PC-3 (cell line): ENCODE measurements around the gene ZFP36L2. TPM values are rescaled to one million over a fixed set of nuclear protein-coding genes. Genes with fewer than 3 reads are reported as not detected.

Experiments
- ATAC-seq: fragments of 200-7000 bp; cut with Tn5 transposase; 2 replicates; pipeline ENCODE4 v1.9.1; 2020; ENCODE audit warnings: mild to moderate bottlenecking, moderate library complexity
- Bru-seq: library from RNA; stranded (reverse); fragments of 400-500 nt; gene quantifications from one replicate; lab custom pipeline; 2021; lab: Mats Ljungman, UMichigan
- BruChase-seq, 2 experiments: library from RNA; stranded (reverse); fragments of 400-500 nt; gene quantifications; one replicate each; lab custom pipeline; 2021; lab: Mats Ljungman, UMichigan
- BruUV-seq: library from RNA; stranded (reverse); fragments of 400-500 nt; replicated peaks from 2 replicates; lab custom pipeline; 2021; lab: Mats Ljungman, UMichigan
- CTCF ChIA-PET: fragments of 300-600 bp; sonication (Branson Sonifier 250); formaldehyde crosslinking; loops from one replicate; lab custom pipeline; 2022; ENCODE audit warnings: antibody characterized with exemption; lab: Charles Lee
- POLR2A ChIA-PET: fragments of 300-600 bp; sonication (Branson Sonifier 250); formaldehyde crosslinking; loops from one replicate; lab custom pipeline; 2022; ENCODE audit warnings: antibody characterized with exemption; ENCODE audit not compliant: unreplicated experiment; lab: Charles Lee
- DNase-seq: peaks from one replicate; pipeline ENCODE4 v3.0.0-alpha.2; 2015
- H2AFZ ChIP-seq: fragments of 300-600 bp; sonication (generic); 2 replicates; pipeline ENCODE4 v1.6.0; 2016; ENCODE audit warnings: antibody characterized with exemption, low read length
- H3F3A ChIP-seq: fragments of 300-600 bp; sonication (generic); one replicate; pipeline ENCODE4 v1.6.0; 2017; ENCODE audit warnings: antibody characterized with exemption, low read length, control low read depth, mild to moderate bottlenecking; ENCODE audit not compliant: unreplicated experiment
- H3K27ac ChIP-seq: fragments of 300-600 bp; sonication (generic); 2 replicates; pipeline ENCODE4 v1.5.1; 2016; ENCODE audit warnings: mild to moderate bottlenecking, low read length
- H3K27me3 ChIP-seq: fragments of 300-600 bp; sonication (generic); 2 replicates; pipeline ENCODE4 v1.6.1; 2016; ENCODE audit warnings: low read length, mixed read lengths
- H3K36me3 ChIP-seq: fragments of 300-600 bp; sonication (generic); 2 replicates; pipeline ENCODE4 v1.6.1; 2016; ENCODE audit warnings: low read depth, mixed run types, low read length, mixed read lengths
- H3K4me1 ChIP-seq: fragments of 300-600 bp; sonication (generic); 2 replicates; pipeline ENCODE4 v1.5.1; 2016; ENCODE audit warnings: low read length; ENCODE audit not compliant: insufficient read depth
- H3K4me2 ChIP-seq: fragments of 300-600 bp; sonication (generic); 2 replicates; pipeline ENCODE4 v1.6.0; 2016; ENCODE audit warnings: low read length
- H3K4me3 ChIP-seq: fragments of 300-600 bp; sonication (generic); 2 replicates; pipeline ENCODE4 v1.5.1; 2016; ENCODE audit warnings: mild to moderate bottlenecking, low read length, mixed read lengths
- H3K79me2 ChIP-seq: fragments of 300-600 bp; sonication (generic); 2 replicates; pipeline ENCODE4 v1.6.1; 2017; ENCODE audit warnings: low read length, mixed read lengths
- H3K9ac ChIP-seq: fragments of 300-600 bp; sonication (generic); 2 replicates; pipeline ENCODE4 v1.6.0; 2016; ENCODE audit warnings: mild to moderate bottlenecking, low read length
- H3K9me2 ChIP-seq: fragments of 300-600 bp; sonication (generic); replicated peaks from 2 replicates; pipeline ENCODE4 v1.6.1; 2016; ENCODE audit warnings: mixed run types, low read length, mixed read lengths
- H3K9me3 ChIP-seq: fragments of 300-600 bp; sonication (generic); 2 replicates; pipeline ENCODE4 v1.6.1; 2016; ENCODE audit warnings: low read length, mixed read lengths
- H4K20me1 ChIP-seq: fragments of 300-600 bp; sonication (generic); 2 replicates; pipeline ENCODE4 v1.6.1; 2016; ENCODE audit warnings: low read length, mixed read lengths
- EZH2 ChIP-seq: fragments of 300-600 bp; sonication (generic); IDR thresholded peaks from one replicate; pipeline ENCODE4 v1.6.1; 2017; ENCODE audit warnings: antibody characterized with exemption, mild to moderate bottlenecking, low read length; ENCODE audit not compliant: unreplicated experiment
- EZH2phosphoT487 ChIP-seq: fragments of 300-600 bp; sonication (generic); IDR thresholded peaks from 2 replicates; pipeline ENCODE4 v1.6.1; 2018; ENCODE audit warnings: mild to moderate bottlenecking, antibody characterized with exemption, low read length, borderline replicate concordance
- intact Hi-C: fragments of 100-400 bp; cut with micrococcal nuclease; formaldehyde crosslinking; loops from 2 replicates; pipeline ENCODE4 v1.9.0; 2023
- long read RNA-seq: library from polyadenylated mRNA; unstranded; transcript quantifications from one replicate; pipeline ENCODE4 v2.0.0, GENCODE V29; 2021; ENCODE audit not compliant: unreplicated experiment
- total RNA-seq: library from RNA; depleted of rRNA; stranded (reverse); fragments of >200 nt; gene quantifications from 2 replicates; pipeline ENCODE4 v1.2.3, GENCODE V29; 2014; rRNA removed
- TF ChIP-seq, protein P1 (sequence below): fragments of 300-600 bp; sonication (generic); conservative IDR thresholded peaks from 2 replicates; pipeline ENCODE4 v1.5.1; 2017; ENCODE audit warnings: antibody characterized with exemption, low read depth, mild to moderate bottlenecking, low read length

Gene ZFP36L2, protein sequence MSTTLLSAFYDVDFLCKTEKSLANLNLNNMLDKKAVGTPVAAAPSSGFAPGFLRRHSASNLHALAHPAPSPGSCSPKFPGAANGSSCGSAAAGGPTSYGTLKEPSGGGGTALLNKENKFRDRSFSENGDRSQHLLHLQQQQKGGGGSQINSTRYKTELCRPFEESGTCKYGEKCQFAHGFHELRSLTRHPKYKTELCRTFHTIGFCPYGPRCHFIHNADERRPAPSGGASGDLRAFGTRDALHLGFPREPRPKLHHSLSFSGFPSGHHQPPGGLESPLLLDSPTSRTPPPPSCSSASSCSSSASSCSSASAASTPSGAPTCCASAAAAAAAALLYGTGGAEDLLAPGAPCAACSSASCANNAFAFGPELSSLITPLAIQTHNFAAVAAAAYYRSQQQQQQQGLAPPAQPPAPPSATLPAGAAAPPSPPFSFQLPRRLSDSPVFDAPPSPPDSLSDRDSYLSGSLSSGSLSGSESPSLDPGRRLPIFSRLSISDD
- 14.8 and 26.0 TPM in 2 replicates for total RNA-seq
- percentile 94 among the genes with signal in this experiment for Bru-seq, nascent RNA
- percentile 99 among the genes with signal in this experiment for BruChase-seq, experiment 1, labeled RNA remaining after a 6-hour chase
- percentile 99 among the genes with signal in this experiment for BruChase-seq, experiment 2, labeled RNA remaining after a 2-hour chase
- long read RNA-seq, transcript ZFP36L2-201 (2 exons, 3,696 nt): major isoform, 178 of 372 reads
- long read RNA-seq, partial matches to known transcripts: 0 of 372 reads
- long read RNA-seq, other reads (novel, unspliced or antisense): 194 of 372 reads

DNA sequence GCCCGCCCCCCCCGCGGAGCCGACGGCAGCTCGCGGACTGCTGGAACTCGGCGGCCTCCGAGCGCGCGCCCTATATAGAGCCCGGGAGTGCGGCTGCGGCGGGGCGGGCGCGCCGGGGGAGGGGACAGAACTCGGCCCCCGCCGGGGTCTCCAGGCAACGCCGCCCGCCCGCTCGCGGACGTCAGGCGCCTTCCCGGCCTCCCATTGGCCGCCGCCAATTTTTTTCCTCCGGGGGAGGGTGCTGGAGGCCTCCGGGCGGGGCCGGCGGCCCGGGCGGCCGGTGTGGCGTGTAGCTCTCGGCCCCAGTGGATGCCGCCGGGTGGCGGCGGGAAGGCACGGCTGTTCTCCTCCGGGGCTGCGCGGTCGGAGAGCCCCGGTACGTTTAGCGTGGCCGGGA, at the start of gene ZFP36L2:
TSS of gene ZFP36L2 (minus strand) at position 49 of the 397 bp plus-strand sequence. CDS start 291 bp downstream, outside the sequence.
- peak within 1 kb of the TSS; percentile 98 for H3K27ac ChIP-seq
- peaks cover 22% of the 10 kb centered on the region for H4K20me1 ChIP-seq
- H3K4me2 ChIP-seq: peak within 1 kb of the TSS; percentile 99
- ChIA-PET POLR2A (interaction anchor here (0.6 to 0.7 kb wide), 7 partner anchors 200 to 1033 kb away, joined by 3 to 8 read pairs (median 3); no protein-coding TSS in a partner anchor), CTCF (interaction anchor here (0.7 to 2.4 kb wide), 3 partner anchors 121 to 252 kb away, joined by 3 to 11 read pairs (median 3); no protein-coding TSS in a partner anchor)
- ATAC-seq: peak; percentile 54
- H3K4me3 ChIP-seq: peak within 1 kb of the TSS; percentile 88
- no TSS peak for BruUV-seq
- H3F3A ChIP-seq: peaks cover 12% of the 10 kb centered on the region
- TF ChIP-seq, protein P1, sequence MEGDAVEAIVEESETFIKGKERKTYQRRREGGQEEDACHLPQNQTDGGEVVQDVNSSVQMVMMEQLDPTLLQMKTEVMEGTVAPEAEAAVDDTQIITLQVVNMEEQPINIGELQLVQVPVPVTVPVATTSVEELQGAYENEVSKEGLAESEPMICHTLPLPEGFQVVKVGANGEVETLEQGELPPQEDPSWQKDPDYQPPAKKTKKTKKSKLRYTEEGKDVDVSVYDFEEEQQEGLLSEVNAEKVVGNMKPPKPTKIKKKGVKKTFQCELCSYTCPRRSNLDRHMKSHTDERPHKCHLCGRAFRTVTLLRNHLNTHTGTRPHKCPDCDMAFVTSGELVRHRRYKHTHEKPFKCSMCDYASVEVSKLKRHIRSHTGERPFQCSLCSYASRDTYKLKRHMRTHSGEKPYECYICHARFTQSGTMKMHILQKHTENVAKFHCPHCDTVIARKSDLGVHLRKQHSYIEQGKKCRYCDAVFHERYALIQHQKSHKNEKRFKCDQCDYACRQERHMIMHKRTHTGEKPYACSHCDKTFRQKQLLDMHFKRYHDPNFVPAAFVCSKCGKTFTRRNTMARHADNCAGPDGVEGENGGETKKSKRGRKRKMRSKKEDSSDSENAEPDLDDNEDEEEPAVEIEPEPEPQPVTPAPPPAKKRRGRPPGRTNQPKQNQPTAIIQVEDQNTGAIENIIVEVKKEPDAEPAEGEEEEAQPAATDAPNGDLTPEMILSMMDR: no peak
- TF ChIP-seq EZH2phosphoT487 (no peak), EZH2 (no peak)
- H3K9ac ChIP-seq: peak within 1 kb of the TSS; percentile 100
- intact Hi-C loops: loop anchor here (2.0 to 10.0 kb wide), 4 partner anchors 68 to 402 kb away; no protein-coding TSS in a partner anchor
- H3K9me2 ChIP-seq: no peaks in the 10 kb centered on the region
- peak within 1 kb of the TSS; percentile 68 for H2AFZ ChIP-seq
- H3K9me3 ChIP-seq: no peaks in the 10 kb centered on the region
- no peaks in the 10 kb centered on the region for H3K27me3 ChIP-seq
- DNase-seq: peak; percentile 98
- H3K4me1 ChIP-seq: peaks cover 32% of the 10 kb centered on the region
- H3K79me2 ChIP-seq: peaks cover 61% of the 10 kb centered on the region
- peaks cover 34% of the 10 kb centered on the region for H3K36me3 ChIP-seq

DNA sequence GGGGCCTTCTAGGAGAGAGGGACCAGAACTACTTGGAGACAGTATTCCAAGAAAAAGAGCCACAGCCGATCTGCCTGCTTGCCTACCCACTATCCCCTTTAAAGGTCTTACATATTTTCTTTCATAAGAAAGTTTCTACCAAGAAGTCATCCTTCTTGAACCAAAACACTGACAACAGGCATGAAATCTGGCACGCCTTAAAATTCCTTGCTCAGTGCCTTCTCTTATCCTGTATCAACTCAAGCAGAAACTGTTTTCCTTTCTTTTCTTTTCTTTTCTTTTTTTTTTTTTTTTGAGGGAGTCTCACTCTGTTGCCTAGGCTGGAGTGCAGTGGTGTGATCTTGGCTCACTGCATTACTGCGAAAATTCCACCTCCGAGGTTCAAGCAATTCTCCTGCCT, 48.3 kb upstream of the ZFP36L2 start:
- H2AFZ ChIP-seq: no peak overlapping the region
- H3K4me2 ChIP-seq: no peak overlapping the region
- no peaks in the 10 kb centered on the region for H3K9me2 ChIP-seq
- BruUV-seq: no TSS peak
- H3F3A ChIP-seq: no peaks in the 10 kb centered on the region
- ATAC-seq (no peak), DNase-seq (no peak)
- TF ChIP-seq, protein P1: no peak
- TF ChIP-seq EZH2 (no peak), EZH2phosphoT487 (no peak)
- no peak overlapping the region for H3K27ac ChIP-seq
- CTCF ChIA-PET: no interaction called here
- POLR2A ChIA-PET: no interaction called here
- no peaks in the 10 kb centered on the region for H3K36me3 ChIP-seq
- intact Hi-C loops: loop anchor here (5.0 kb wide), 1 partner anchor 43 kb away; no protein-coding TSS in a partner anchor
- H3K4me1 ChIP-seq: peaks cover 15% of the 10 kb centered on the region
- no peak overlapping the region for H3K9ac ChIP-seq
- H4K20me1 ChIP-seq: peaks cover 2% of the 10 kb centered on the region; the same call in 1 of the 2 replicates
- H3K4me3 ChIP-seq: no peak overlapping the region
- H3K27me3 ChIP-seq: no peaks in the 10 kb centered on the region
- no peaks in the 10 kb centered on the region for H3K9me3 ChIP-seq
- no peaks in the 10 kb centered on the region for H3K79me2 ChIP-seq
